ENCODE data around the gene MORN5.

The MORN5 gene

GRCh38 chr9:122223435-122223834 lies 63.7 kb downstream of the MORN5 start:
- DNase-seq (ENCODE audit: low read depth): no peak
- no peak for TF ChIP-seq CTCF (conservative IDR thresholded peaks at IDR 0.05; ENCODE audit: low read depth, low read length)
- no peak overlapping the region for H3K4me3 ChIP-seq (ENCODE audit: low read depth, low read length)

- H3K4me3 ChIP-seq (ENCODE audit: low read depth, low read length): no peak overlapping the region
- DNase-seq (ENCODE audit: low read depth): no peak
- no peak for TF ChIP-seq CTCF (conservative IDR thresholded peaks at IDR 0.05; ENCODE audit: low read depth, low read length)
These were observed 65.8 kb downstream of the MORN5 start for GRCh38 chr9:122225312-122226141.

GRCh38 chr9:122226142-122226757 lies 66.5 kb downstream of the MORN5 start:
- no peak overlapping the region for H3K4me3 ChIP-seq (ENCODE audit: low read depth, low read length)
- no peak for DNase-seq (ENCODE audit: low read depth)
- TF ChIP-seq CTCF (conservative IDR thresholded peaks at IDR 0.05; ENCODE audit: low read depth, low read length): no peak

GRCh38 chr9:122226758-122227574 lies 67.3 kb downstream of the MORN5 start:
- DNase-seq (ENCODE audit: low read depth): no peak
- no peak overlapping the region for H3K4me3 ChIP-seq (ENCODE audit: low read depth, low read length)
- TF ChIP-seq CTCF (conservative IDR thresholded peaks at IDR 0.05; ENCODE audit: low read depth, low read length): no peak

GRCh38 chr9:122227575-122227900 lies 67.8 kb downstream of the MORN5 start:
- DNase-seq (ENCODE audit: low read depth): no peak
- H3K4me3 ChIP-seq (ENCODE audit: low read depth, low read length): no peak overlapping the region
- no peak for TF ChIP-seq CTCF (conservative IDR thresholded peaks at IDR 0.05; ENCODE audit: low read depth, low read length)

GRCh38 chr9:122228191-122228567 lies 68.5 kb downstream of the MORN5 start:
- no peak for TF ChIP-seq CTCF (conservative IDR thresholded peaks at IDR 0.05; ENCODE audit: low read depth, low read length)
- H3K4me3 ChIP-seq (ENCODE audit: low read depth, low read length): no peak overlapping the region
- no peak for DNase-seq (ENCODE audit: low read depth)
